Measurements from ENCODE around the gene GRIN3B.

Gene GRIN3B

DNA sequence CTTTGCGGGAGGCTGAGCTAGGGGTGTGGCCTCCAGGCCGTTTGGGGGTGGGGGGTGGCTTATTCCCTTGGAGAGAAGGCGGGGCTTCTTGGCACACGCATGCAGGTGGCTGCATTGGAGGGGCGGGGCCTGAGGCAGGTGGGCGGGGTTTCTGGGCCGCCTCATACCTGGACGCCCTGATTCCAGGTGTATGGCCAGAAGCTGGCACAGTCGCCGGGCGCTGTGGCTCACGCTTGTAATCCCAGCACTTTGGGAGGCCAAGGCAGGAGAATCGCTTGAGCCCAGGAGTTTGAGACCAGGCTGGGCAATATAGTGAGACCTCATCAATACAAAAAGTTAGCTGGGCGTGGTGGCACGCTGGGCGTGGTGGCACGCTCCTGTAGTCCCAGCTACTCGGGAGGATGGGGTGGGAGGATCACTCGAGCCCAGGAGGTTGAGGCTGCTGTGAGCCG is 47.5 kb downstream of the GRIN3B start:
- no peak overlapping the region for H3K27ac ChIP-seq (ENCODE audit: low read depth, low read length)
- H3K9ac ChIP-seq (ENCODE audit: low read length) = no peak overlapping the region
- no peaks in the 10 kb centered on the region for H3K27me3 ChIP-seq (ENCODE audit: insufficient read depth, low read length, poor library complexity)
- no peak overlapping the region for H3K4ac ChIP-seq (ENCODE audit: low read depth, low read length)
- no peak overlapping the region for H3K56ac ChIP-seq (ENCODE audit: low read length)
- no peak overlapping the region for H3K4me2 ChIP-seq (ENCODE audit: low read length)
- no peak overlapping the region for H2BK5ac ChIP-seq (ENCODE audit: low read length)
- H3K4me3 ChIP-seq (ENCODE audit: low read length) = no peak overlapping the region
- no peak for DNase-seq
- no peaks in the 10 kb centered on the region for H3K4me1 ChIP-seq (ENCODE audit: control insufficient read depth, low read depth, low read length)
- no peaks in the 10 kb centered on the region for H3K79me2 ChIP-seq (ENCODE audit: control insufficient read depth, insufficient read depth, low read length)
- H4K8ac ChIP-seq (ENCODE audit: low read depth, low read length) = no peak overlapping the region
- no peak overlapping the region for H3K18ac ChIP-seq (ENCODE audit: low read length)
- H3K36me3 ChIP-seq (ENCODE audit: control insufficient read depth, insufficient read depth, low read length) = no peaks in the 10 kb centered on the region
- no peak overlapping the region for H4K5ac ChIP-seq (ENCODE audit: low read length)
- WGBS (ENCODE audit: extremely low coverage, insufficient coverage, low lambda C conversion rate) = no CpG with 5 or more reads among the region's 20 CpGs
- H3K79me1 ChIP-seq (ENCODE audit: low read length) = no peaks in the 10 kb centered on the region
- no peak overlapping the region for H2AK5ac ChIP-seq (ENCODE audit: low read length)
- H3K23ac ChIP-seq (ENCODE audit: low read length) = no peak overlapping the region
- no peak overlapping the region for H2BK120ac ChIP-seq (ENCODE audit: low read depth, low read length)
- no peak overlapping the region for H2BK15ac ChIP-seq (replicated peaks; ENCODE audit: low read depth)

DNA sequence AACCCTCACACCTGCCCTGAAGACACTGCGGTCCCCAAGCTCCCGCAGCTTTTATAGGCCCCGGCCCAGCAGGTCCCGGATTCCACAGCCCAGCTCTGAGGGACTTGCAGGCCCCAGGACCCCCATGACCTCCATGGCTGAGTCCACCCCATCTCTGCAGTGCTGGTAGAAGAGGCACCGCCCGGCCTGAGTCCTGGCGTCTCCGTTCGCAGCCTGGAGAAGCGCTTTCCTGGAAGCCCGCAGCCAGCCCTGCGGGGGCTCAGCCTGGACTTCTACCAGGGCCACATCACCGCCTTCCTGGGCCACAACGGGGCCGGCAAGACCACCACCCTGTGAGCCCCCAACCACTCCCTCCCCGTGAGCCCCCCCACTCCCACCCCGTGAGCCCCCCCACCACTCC is 48.9 kb downstream of the GRIN3B start:
- Histone ChIP-seq H3K56ac (ENCODE audit: low read length) (no peak overlapping the region), H3K18ac (ENCODE audit: low read length) (no peak overlapping the region), H3K4me3 (ENCODE audit: low read length) (no peak overlapping the region), H3K79me1 (ENCODE audit: low read length) (no peaks in the 10 kb centered on the region), H3K79me2 (ENCODE audit: control insufficient read depth, insufficient read depth, low read length) (no peaks in the 10 kb centered on the region), H4K8ac (ENCODE audit: low read depth, low read length) (no peak overlapping the region), H2AK5ac (ENCODE audit: low read length) (no peak overlapping the region), H3K4ac (ENCODE audit: low read depth, low read length) (no peak overlapping the region), H3K27ac (ENCODE audit: low read depth, low read length) (no peak overlapping the region), H3K36me3 (ENCODE audit: control insufficient read depth, insufficient read depth, low read length) (no peaks in the 10 kb centered on the region), H4K5ac (ENCODE audit: low read length) (no peak overlapping the region), H3K4me1 (ENCODE audit: control insufficient read depth, low read depth, low read length) (no peaks in the 10 kb centered on the region), H3K23ac (ENCODE audit: low read length) (no peak overlapping the region), H3K27me3 (ENCODE audit: insufficient read depth, low read length, poor library complexity) (no peaks in the 10 kb centered on the region), H2BK15ac (replicated peaks; ENCODE audit: low read depth) (no peak overlapping the region), H3K9ac (ENCODE audit: low read length) (no peak overlapping the region), H2BK120ac (ENCODE audit: low read depth, low read length) (no peak overlapping the region), H3K4me2 (ENCODE audit: low read length) (no peak overlapping the region), H2BK5ac (ENCODE audit: low read length) (no peak overlapping the region)
- WGBS (ENCODE audit: extremely low coverage, insufficient coverage, low lambda C conversion rate) = no CpG with 5 or more reads among the region's 17 CpGs
- DNase-seq = no peak

DNA sequence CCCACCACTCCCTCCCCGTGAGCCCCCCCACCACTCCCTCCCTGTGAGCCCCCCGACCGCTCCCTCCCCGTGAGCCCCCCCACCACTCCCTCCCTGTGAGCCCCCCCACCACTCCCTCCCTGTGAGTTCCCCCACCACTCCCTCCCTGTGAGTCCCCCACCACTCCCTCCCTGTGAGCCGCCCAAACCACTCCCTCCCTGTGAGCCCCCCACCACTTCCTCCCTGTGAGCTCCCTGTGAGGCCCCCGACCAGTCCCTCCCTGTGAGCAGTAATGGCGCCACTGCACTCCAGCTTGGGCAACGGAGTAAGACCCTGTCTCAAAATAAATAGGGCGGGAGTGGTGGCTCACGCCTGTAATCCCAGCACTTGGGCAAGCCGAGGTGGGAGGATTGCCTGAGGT is 49.6 kb downstream of the GRIN3B start:
- H3K23ac ChIP-seq (ENCODE audit: low read length) = no peak overlapping the region
- no peak overlapping the region for H3K56ac ChIP-seq (ENCODE audit: low read length)
- no peak overlapping the region for H2BK5ac ChIP-seq (ENCODE audit: low read length)
- H2BK15ac ChIP-seq (replicated peaks; ENCODE audit: low read depth) = no peak overlapping the region
- no peaks in the 10 kb centered on the region for H3K27me3 ChIP-seq (ENCODE audit: insufficient read depth, low read length, poor library complexity)
- H3K27ac ChIP-seq (ENCODE audit: low read depth, low read length) = no peak overlapping the region
- H3K36me3 ChIP-seq (ENCODE audit: control insufficient read depth, insufficient read depth, low read length) = no peaks in the 10 kb centered on the region
- H4K8ac ChIP-seq (ENCODE audit: low read depth, low read length) = no peak overlapping the region
- WGBS (ENCODE audit: extremely low coverage, insufficient coverage, low lambda C conversion rate) = no CpG with 5 or more reads among the region's 11 CpGs
- H2BK120ac ChIP-seq (ENCODE audit: low read depth, low read length) = no peak overlapping the region
- no peak overlapping the region for H3K9ac ChIP-seq (ENCODE audit: low read length)
- H3K79me1 ChIP-seq (ENCODE audit: low read length) = no peaks in the 10 kb centered on the region
- H2AK5ac ChIP-seq (ENCODE audit: low read length) = no peak overlapping the region
- no peak overlapping the region for H3K4ac ChIP-seq (ENCODE audit: low read depth, low read length)
- no peaks in the 10 kb centered on the region for H3K4me1 ChIP-seq (ENCODE audit: control insufficient read depth, low read depth, low read length)
- peak; percentile 45 for DNase-seq
- no peak overlapping the region for H4K5ac ChIP-seq (ENCODE audit: low read length)
- no peak overlapping the region for H3K18ac ChIP-seq (ENCODE audit: low read length)
- H3K4me3 ChIP-seq (ENCODE audit: low read length) = no peak overlapping the region
- H3K79me2 ChIP-seq (ENCODE audit: control insufficient read depth, insufficient read depth, low read length) = no peaks in the 10 kb centered on the region
- H3K4me2 ChIP-seq (ENCODE audit: low read length) = no peak overlapping the region

DNA sequence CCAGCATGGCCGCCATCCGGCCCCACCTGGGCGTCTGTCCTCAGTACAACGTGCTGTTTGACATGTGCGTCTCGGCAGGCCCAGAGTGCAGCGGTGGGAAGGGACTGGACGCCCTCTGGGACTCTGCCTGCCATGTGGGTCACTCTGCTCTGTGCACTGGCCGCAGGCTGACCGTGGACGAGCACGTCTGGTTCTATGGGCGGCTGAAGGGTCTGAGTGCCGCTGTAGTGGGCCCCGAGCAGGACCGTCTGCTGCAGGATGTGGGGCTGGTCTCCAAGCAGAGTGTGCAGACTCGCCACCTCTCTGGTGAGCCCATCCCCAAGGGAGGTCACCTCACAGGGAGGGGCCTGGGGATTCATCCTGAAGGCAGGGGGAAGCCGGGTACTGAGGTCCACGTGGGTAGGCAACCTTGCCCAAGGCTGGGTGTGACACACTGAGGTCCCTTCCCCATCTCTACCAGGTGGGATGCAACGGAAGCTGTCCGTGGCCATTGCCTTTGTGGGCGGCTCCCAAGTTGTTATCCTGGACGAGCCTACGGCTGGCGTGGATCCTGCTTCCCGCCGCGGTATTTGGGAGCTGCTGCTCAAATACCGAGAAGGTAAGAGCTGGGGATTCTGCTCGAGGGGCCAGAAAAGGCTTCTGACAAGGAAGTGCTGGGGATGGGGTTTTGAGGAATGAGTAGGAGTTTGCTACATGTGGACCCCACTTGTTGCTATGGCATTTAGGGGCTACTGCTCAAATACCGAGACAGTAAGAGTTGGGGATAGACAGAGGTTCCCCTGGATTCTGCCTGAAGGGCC is 51.0 kb downstream of the GRIN3B start:
- Histone ChIP-seq H3K56ac (ENCODE audit: low read length) (no peak overlapping the region), H3K4me1 (ENCODE audit: control insufficient read depth, low read depth, low read length) (no peaks in the 10 kb centered on the region), H4K8ac (ENCODE audit: low read depth, low read length) (no peak overlapping the region), H2BK5ac (ENCODE audit: low read length) (no peak overlapping the region), H3K27me3 (ENCODE audit: insufficient read depth, low read length, poor library complexity) (no peaks in the 10 kb centered on the region), H3K4me3 (ENCODE audit: low read length) (no peak overlapping the region), H2BK15ac (replicated peaks; ENCODE audit: low read depth) (no peak overlapping the region), H3K18ac (ENCODE audit: low read length) (no peak overlapping the region), H3K9ac (ENCODE audit: low read length) (no peak overlapping the region), H3K36me3 (ENCODE audit: control insufficient read depth, insufficient read depth, low read length) (no peaks in the 10 kb centered on the region), H2AK5ac (ENCODE audit: low read length) (no peak overlapping the region), H4K5ac (ENCODE audit: low read length) (no peak overlapping the region), H3K4ac (ENCODE audit: low read depth, low read length) (no peak overlapping the region), H2BK120ac (ENCODE audit: low read depth, low read length) (no peak overlapping the region), H3K79me1 (ENCODE audit: low read length) (no peaks in the 10 kb centered on the region), H3K4me2 (ENCODE audit: low read length) (no peak overlapping the region), H3K79me2 (ENCODE audit: control insufficient read depth, insufficient read depth, low read length) (no peaks in the 10 kb centered on the region), H3K23ac (ENCODE audit: low read length) (no peak overlapping the region), H3K27ac (ENCODE audit: low read depth, low read length) (no peak overlapping the region)
- no CpG with 5 or more reads among the region's 31 CpGs for WGBS (ENCODE audit: extremely low coverage, insufficient coverage, low lambda C conversion rate)
- peak; percentile 51 for DNase-seq

DNA sequence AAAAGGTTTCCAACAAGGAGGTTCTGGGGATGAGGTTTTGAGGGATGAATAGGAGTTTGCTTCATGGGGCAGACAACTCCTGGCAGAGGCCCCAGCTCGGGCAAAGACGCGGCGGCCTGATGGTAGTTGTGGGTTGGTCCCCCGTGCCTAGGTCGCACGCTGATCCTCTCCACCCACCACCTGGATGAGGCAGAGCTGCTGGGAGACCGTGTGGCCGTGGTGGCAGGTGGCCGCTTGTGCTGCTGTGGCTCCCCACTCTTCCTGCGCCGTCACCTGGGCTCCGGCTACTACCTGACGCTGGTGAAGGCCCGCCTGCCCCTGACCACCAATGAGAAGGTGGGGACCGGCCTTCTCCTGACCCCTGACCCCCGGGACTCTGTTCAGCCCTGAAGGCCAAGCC is 51.6 kb downstream of the GRIN3B start:
- Histone ChIP-seq H3K4me3 (ENCODE audit: low read length) (no peak overlapping the region), H2BK5ac (ENCODE audit: low read length) (no peak overlapping the region), H4K5ac (ENCODE audit: low read length) (no peak overlapping the region), H3K4me2 (ENCODE audit: low read length) (no peak overlapping the region), H3K23ac (ENCODE audit: low read length) (no peak overlapping the region), H2BK15ac (replicated peaks; ENCODE audit: low read depth) (no peak overlapping the region), H3K27ac (ENCODE audit: low read depth, low read length) (no peak overlapping the region), H2BK120ac (ENCODE audit: low read depth, low read length) (no peak overlapping the region), H2AK5ac (ENCODE audit: low read length) (no peak overlapping the region), H3K56ac (ENCODE audit: low read length) (no peak overlapping the region), H3K79me1 (ENCODE audit: low read length) (no peaks in the 10 kb centered on the region), H3K36me3 (ENCODE audit: control insufficient read depth, insufficient read depth, low read length) (no peaks in the 10 kb centered on the region), H4K8ac (ENCODE audit: low read depth, low read length) (no peak overlapping the region), H3K4me1 (ENCODE audit: control insufficient read depth, low read depth, low read length) (no peaks in the 10 kb centered on the region), H3K4ac (ENCODE audit: low read depth, low read length) (no peak overlapping the region), H3K9ac (ENCODE audit: low read length) (no peak overlapping the region), H3K18ac (ENCODE audit: low read length) (no peak overlapping the region), H3K79me2 (ENCODE audit: control insufficient read depth, insufficient read depth, low read length) (no peaks in the 10 kb centered on the region), H3K27me3 (ENCODE audit: insufficient read depth, low read length, poor library complexity) (no peaks in the 10 kb centered on the region)
- DNase-seq = no peak
- WGBS (ENCODE audit: extremely low coverage, insufficient coverage, low lambda C conversion rate) = no CpG with 5 or more reads among the region's 17 CpGs

Measured in mesendoderm (in vitro differentiated cells).